BE2C (cell line): ENCODE results near the gene HDAC10. TPM values are rescaled to one million over a fixed set of nuclear protein-coding genes. Genes with fewer than 3 reads are reported as not detected.
A peak's percentile ranks its signal among the peaks of the same experiment; 100 is the strongest.

Experiments used
- DNase-seq: peaks from one replicate; pipeline ENCODE4 v3.0.0-alpha.2; 2020
- H3K27me3 ChIP-seq: fragments of 250-450 bp; sonication (Bioruptor Pico); 2 replicates; pipeline ENCODE4 v1.5.1; 2020; ENCODE audit warnings: mild to moderate bottlenecking
- H3K36me3 ChIP-seq: fragments of 250-450 bp; sonication (Bioruptor Pico); 2 replicates; pipeline ENCODE4 v1.5.1; 2020; ENCODE audit warnings: mild to moderate bottlenecking
- H3K4me1 ChIP-seq: fragments of 250-450 bp; sonication (Bioruptor Pico); 2 replicates; pipeline ENCODE4 v1.5.1; 2020
- H3K4me3 ChIP-seq: 2 replicates; pipeline ENCODE4 v1.5.1; 2011; ENCODE audit warnings: low read depth, low read length
- H3K9me3 ChIP-seq: fragments of 250-450 bp; sonication (Bioruptor Pico); 2 replicates; pipeline ENCODE4 v1.5.1; 2020
- polyA plus RNA-seq: library from polyadenylated mRNA; unstranded; fragments of >200 nt; gene quantifications from one replicate; pipeline ENCODE4 v1.2.1, GENCODE V29; 2012; ENCODE audit warnings: low read depth, missing spikeins; ENCODE audit not compliant: insufficient read length, insufficient read depth
- TF ChIP-seq, protein P1 (sequence below): IDR thresholded peaks from 2 replicates; pipeline ENCODE4 v1.5.1; 2012; ENCODE audit warnings: mild to moderate bottlenecking, low read depth, low read length

The HDAC10 gene, protein sequence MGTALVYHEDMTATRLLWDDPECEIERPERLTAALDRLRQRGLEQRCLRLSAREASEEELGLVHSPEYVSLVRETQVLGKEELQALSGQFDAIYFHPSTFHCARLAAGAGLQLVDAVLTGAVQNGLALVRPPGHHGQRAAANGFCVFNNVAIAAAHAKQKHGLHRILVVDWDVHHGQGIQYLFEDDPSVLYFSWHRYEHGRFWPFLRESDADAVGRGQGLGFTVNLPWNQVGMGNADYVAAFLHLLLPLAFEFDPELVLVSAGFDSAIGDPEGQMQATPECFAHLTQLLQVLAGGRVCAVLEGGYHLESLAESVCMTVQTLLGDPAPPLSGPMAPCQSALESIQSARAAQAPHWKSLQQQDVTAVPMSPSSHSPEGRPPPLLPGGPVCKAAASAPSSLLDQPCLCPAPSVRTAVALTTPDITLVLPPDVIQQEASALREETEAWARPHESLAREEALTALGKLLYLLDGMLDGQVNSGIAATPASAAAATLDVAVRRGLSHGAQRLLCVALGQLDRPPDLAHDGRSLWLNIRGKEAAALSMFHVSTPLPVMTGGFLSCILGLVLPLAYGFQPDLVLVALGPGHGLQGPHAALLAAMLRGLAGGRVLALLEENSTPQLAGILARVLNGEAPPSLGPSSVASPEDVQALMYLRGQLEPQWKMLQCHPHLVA
- polyA plus RNA-seq = 151 TPM

DNA sequence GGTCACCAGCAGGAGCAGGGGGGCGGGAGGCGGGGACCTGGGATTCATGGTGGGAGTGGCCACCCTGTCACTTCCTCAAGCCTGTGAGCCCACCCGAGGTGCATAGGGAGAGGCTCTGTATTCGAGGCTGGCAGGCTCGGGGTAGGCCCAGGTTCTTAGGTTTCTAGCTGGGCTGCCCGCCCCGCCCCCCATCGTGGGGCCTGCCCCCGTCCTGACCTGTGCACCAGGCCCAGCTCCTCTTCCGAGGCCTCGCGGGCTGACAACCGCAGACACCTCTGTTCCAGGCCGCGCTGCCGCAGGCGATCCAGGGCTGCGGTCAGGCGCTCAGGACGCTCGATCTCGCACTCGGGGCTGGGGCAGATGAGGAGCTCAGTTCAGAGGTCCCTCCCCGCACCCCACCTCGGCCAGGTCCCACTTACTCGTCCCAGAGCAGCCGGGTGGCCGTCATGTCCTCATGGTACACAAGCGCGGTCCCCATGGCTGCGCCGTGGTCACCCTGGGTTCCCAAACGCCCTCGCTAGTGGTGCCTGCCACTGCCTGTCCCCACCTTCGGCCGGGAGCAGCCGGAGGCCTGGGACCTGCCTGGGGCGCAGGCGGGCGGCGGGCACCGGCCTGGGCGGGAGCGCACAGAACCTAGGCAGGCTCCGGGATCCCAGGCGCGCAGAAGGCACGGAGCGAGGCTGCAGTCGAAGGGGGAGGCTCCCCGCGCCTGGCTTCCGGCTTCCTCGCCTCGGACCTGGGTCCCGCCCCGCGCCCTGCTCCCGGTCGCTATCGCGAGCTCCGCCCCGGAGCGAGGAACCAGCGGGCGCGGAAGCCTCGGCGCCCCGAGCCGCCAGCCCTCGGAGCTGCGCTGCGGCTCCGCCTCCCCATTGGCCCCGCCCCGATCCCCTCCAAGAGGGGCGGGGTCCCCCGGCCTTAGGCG, at the start of gene HDAC10:
TSS of gene HDAC10 (minus strand) at position 711 of the 922 bp plus-strand sequence. CDS start at position 478, 233 bp downstream.
- DNase-seq = peak; percentile 91
- Histone ChIP-seq H3K27me3 (no peaks in the 10 kb centered on the region), H3K4me3 (peak within 1 kb of the TSS; percentile 70), H3K36me3 (peaks cover 28% of the 10 kb centered on the region), H3K4me1 (peaks cover 19% of the 10 kb centered on the region), H3K9me3 (no peaks in the 10 kb centered on the region)
- TF ChIP-seq, protein P1, sequence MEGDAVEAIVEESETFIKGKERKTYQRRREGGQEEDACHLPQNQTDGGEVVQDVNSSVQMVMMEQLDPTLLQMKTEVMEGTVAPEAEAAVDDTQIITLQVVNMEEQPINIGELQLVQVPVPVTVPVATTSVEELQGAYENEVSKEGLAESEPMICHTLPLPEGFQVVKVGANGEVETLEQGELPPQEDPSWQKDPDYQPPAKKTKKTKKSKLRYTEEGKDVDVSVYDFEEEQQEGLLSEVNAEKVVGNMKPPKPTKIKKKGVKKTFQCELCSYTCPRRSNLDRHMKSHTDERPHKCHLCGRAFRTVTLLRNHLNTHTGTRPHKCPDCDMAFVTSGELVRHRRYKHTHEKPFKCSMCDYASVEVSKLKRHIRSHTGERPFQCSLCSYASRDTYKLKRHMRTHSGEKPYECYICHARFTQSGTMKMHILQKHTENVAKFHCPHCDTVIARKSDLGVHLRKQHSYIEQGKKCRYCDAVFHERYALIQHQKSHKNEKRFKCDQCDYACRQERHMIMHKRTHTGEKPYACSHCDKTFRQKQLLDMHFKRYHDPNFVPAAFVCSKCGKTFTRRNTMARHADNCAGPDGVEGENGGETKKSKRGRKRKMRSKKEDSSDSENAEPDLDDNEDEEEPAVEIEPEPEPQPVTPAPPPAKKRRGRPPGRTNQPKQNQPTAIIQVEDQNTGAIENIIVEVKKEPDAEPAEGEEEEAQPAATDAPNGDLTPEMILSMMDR = no peak

DNA sequence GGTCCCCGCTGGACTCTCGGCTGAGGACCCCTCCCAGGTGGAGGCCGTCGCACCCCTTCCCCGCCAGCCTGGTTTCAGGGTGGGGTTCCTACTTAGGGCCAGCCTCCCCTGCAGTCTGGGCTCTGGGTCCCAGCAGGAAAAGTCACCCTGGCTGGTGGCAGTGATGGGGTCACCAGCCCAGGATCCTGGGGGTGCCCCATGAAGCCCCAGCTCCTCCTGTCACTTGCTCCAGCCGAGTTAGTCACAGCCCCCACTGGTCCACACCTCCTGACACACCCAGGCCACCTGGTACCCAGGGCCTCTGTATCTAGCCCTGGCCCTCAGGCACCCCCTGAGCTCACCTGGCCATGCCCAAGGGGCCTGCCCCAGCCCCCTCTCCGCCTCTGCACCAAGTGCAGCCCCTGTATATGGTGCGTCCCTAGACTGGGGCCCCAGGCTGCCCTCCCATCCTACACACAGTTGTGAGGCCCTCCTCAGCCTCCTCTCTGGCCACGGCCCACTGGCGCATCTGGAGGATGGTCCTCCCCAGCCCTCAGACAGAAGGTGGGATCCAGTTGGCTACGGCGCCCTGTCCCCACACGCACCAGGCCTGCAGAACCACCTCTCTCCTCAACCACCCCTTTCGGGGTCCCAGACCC, 49.7 kb upstream of the HDAC10 start:
- Histone ChIP-seq H3K4me3 (no peak overlapping the region), H3K36me3 (peaks cover 9% of the 10 kb centered on the region; the same call in 1 of the 2 replicates), H3K4me1 (peaks cover 52% of the 10 kb centered on the region), H3K9me3 (no peaks in the 10 kb centered on the region), H3K27me3 (no peaks in the 10 kb centered on the region)
- TF ChIP-seq, protein P1 = no peak
- no peak for DNase-seq

DNA sequence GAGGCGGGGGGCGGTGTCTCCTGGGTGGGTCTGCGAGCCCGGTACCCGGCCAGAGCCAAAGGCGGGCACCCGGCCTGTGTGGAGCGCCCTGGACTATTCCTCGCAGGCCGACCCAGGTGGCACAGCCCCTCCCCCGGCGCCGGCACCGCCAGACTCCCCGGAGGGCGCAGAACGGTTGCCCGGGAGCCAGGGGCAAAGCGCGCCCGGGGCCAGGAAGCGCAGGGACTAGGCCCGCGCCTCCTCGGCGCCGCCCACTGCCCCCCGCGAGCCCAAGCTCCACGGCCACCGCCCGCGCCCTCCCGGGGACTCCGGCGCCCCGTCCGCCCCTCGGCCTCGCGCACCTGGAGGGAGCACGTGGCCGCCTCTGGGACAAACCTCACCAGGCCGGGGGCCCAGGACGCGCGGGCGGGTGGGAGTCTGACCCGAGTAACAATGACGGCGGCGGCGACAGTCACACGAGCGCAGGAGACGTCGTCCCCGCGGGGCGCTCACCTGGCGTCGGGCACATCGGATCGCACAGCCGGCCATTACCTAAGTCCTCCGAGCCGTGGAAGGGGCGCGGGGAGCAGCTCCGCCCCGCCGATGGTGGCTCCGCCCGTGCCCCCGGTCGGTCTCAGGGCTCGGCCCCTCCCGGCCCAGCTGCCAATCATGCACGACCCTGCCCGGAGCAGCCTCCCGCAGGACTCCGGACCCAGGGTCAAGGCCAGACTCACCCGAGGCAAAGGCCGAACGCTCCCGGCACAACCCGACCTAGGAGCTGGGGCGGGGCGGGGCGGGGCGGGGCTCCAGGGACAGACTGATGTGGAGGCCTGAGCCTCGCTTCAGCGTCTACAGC, 48.9 kb upstream of the HDAC10 start:
- peak overlapping the region; percentile 16 for H3K4me3 ChIP-seq
- DNase-seq = no peak
- H3K36me3 ChIP-seq = peaks cover 9% of the 10 kb centered on the region; the same call in 1 of the 2 replicates
- H3K27me3 ChIP-seq = no peaks in the 10 kb centered on the region
- peaks cover 49% of the 10 kb centered on the region for H3K4me1 ChIP-seq
- H3K9me3 ChIP-seq = no peaks in the 10 kb centered on the region
- TF ChIP-seq, protein P1 = no peak

GRCh38 chr22:50298937-50299784, 48.1 kb upstream of the HDAC10 start:
- no peaks in the 10 kb centered on the region for H3K9me3 ChIP-seq
- TF ChIP-seq, protein P1 = no peak
- H3K27me3 ChIP-seq = no peaks in the 10 kb centered on the region
- H3K36me3 ChIP-seq = peaks cover 9% of the 10 kb centered on the region; the same call in 1 of the 2 replicates
- DNase-seq = peak; percentile 53
- peak overlapping the region; percentile 16 for H3K4me3 ChIP-seq
- peaks cover 50% of the 10 kb centered on the region for H3K4me1 ChIP-seq
